DND-41 (cell line): ENCODE measurements around the gene HSPA1B.
"Not testable (repeated sequence)": the region's sequence is repeated elsewhere in the genome, so short reads cannot be mapped to it uniquely, and the experiment has no call there.

Experiments
- ATAC-seq: fragments of 200-7000 bp; cut with Tn5 transposase; 3 replicates; pipeline ENCODE4 v1.9.1; 2021; ENCODE audit warnings: low read depth; ENCODE audit not compliant: insufficient read depth
- DNase-seq: peaks from one replicate; pipeline ENCODE4 v3.0.0-alpha.2; 2020
- H2AFZ ChIP-seq: 2 replicates; pipeline ENCODE4 v1.6.0; 2012; ENCODE audit warnings: low read depth, low read length
- H3K27ac ChIP-seq: 2 replicates; pipeline ENCODE4 v1.5.1; 2012; ENCODE audit warnings: low read length, inconsistent platforms
- H3K27me3 ChIP-seq: fragments of 200-600 bp; sonication (generic); 2 replicates; pipeline ENCODE4 v1.6.0; 2012; ENCODE audit warnings: low read length, mild to moderate bottlenecking, inconsistent platforms; ENCODE audit not compliant: insufficient read depth, poor library complexity
- H3K36me3 ChIP-seq: 2 replicates; pipeline ENCODE4 v1.5.1; 2012; ENCODE audit warnings: low read length, inconsistent platforms; ENCODE audit not compliant: insufficient read depth
- H3K4me1 ChIP-seq: 2 replicates; pipeline ENCODE4 v1.5.1; 2012; ENCODE audit warnings: mild to moderate bottlenecking, low read length; ENCODE audit not compliant: insufficient read depth
- H3K4me2 ChIP-seq: 2 replicates; pipeline ENCODE4 v1.6.0; 2012; ENCODE audit warnings: mild to moderate bottlenecking, moderate library complexity, low read length, inconsistent platforms; ENCODE audit not compliant: insufficient read depth
- H3K4me3 ChIP-seq, 2 experiments: fragments of 200-600 bp in 1 of 2; shearing (Covaris generic) in 1 of 2; 2 replicates each; pipeline ENCODE4 v1.5.1; 2012 to 2016; ENCODE audit warnings: inconsistent platforms in 2 of 2, low read length in 2 of 2, mild to moderate bottlenecking in 2 of 2, low read depth in 1 of 2, moderate library complexity in 1 of 2
- H3K79me2 ChIP-seq: 2 replicates; pipeline ENCODE4 v1.6.0; 2012; ENCODE audit warnings: low read length, inconsistent platforms; ENCODE audit not compliant: insufficient read depth
- H3K9ac ChIP-seq: 2 replicates; pipeline ENCODE4 v1.6.0; 2012; ENCODE audit warnings: low read depth, mild to moderate bottlenecking, inconsistent platforms, low read length, moderate library complexity
- H3K9me3 ChIP-seq: 2 replicates; pipeline ENCODE4 v1.5.1; 2012; ENCODE audit warnings: low read length, moderate library complexity, mild to moderate bottlenecking, inconsistent platforms; ENCODE audit not compliant: insufficient read depth, severe bottlenecking
- H4K20me1 ChIP-seq: 2 replicates; pipeline ENCODE4 v1.6.0; 2012; ENCODE audit warnings: low read length; ENCODE audit not compliant: insufficient read depth
- CTCF ChIP-seq: IDR thresholded peaks from 2 replicates; pipeline ENCODE4 v1.5.1; 2012; ENCODE audit warnings: borderline replicate concordance, low read length, moderate library complexity, mild to moderate bottlenecking; ENCODE audit not compliant: poor library complexity, severe bottlenecking; ENCODE audit errors: extremely low read depth
- EZH2 ChIP-seq: IDR thresholded peaks from 3 replicates; pipeline ENCODE4 v1.6.1; 2012; ENCODE audit warnings: borderline replicate concordance, low read depth, mild to moderate bottlenecking, moderate library complexity, low read length, inconsistent platforms; ENCODE audit not compliant: severe bottlenecking

Gene HSPA1B

GRCh38 chr6:31838968-31839367 lies 11.4 kb downstream of the HSPA1B start:
- Histone ChIP-seq H3K27me3 (no peaks in the 10 kb centered on the region), H3K4me3 (no peak overlapping the region), H3K27ac (no peak overlapping the region), H3K4me2 (peak overlapping the region; percentile 88; the same call in 1 of the 2 replicates), H3K9me3 (no peaks in the 10 kb centered on the region), H3K36me3 (peaks cover 53% of the 10 kb centered on the region), H2AFZ (no peak overlapping the region), H3K79me2 (peaks cover 55% of the 10 kb centered on the region), H4K20me1 (peaks cover 40% of the 10 kb centered on the region), H3K9ac (no peak overlapping the region), H3K4me1 (peaks cover 37% of the 10 kb centered on the region)
- ATAC-seq (no peak), DNase-seq (no peak)
- no peak for TF ChIP-seq CTCF
- TF ChIP-seq EZH2, result no peak

- not testable (repeated sequence) for ATAC-seq, H3K4me2 ChIP-seq, H2AFZ ChIP-seq, H3K4me3 ChIP-seq, H3K9ac ChIP-seq, H3K9me3 ChIP-seq, H3K27me3 ChIP-seq, DNase-seq, H3K27ac ChIP-seq
- H3K36me3 ChIP-seq, result peaks cover 53% of the 10 kb centered on the region
- peaks cover 47% of the 10 kb centered on the region for H3K79me2 ChIP-seq
- peaks cover 40% of the 10 kb centered on the region for H4K20me1 ChIP-seq
- peaks cover 33% of the 10 kb centered on the region for H3K4me1 ChIP-seq
Measured at GRCh38 chr6:31839779-31840126, 12.2 kb downstream of the HSPA1B start.

DNA sequence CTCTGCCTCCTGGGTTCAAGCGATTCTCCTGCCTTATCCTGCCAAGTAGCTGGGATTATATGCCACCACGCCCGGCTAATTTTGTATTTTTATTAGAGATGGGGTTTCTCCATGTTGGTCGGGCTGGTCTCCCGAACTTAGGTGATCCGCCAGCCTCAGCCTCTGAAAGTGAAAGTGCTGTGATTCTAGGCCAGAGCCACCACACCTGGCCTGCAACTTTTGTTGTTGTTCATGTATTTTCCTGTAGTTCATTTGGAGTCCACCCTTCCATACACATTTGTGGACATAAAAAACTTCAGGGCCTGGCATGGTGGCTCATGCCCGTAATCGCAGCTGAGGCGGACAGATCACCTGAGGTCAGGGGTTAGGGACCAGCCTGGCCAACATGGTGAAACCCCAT lies 14.5 kb downstream of the HSPA1B start:
- no peak overlapping the region for H2AFZ ChIP-seq
- H3K36me3 ChIP-seq, result peaks cover 35% of the 10 kb centered on the region

GRCh38 chr6:31844507-31844906 lies 17.0 kb downstream of the HSPA1B start:
- no peak for ATAC-seq

More for the DNA sequence above, 14.5 kb downstream of the HSPA1B start:
- H3K27me3 ChIP-seq, result no peaks in the 10 kb centered on the region
- H3K27ac ChIP-seq, result no peak overlapping the region
- no peaks in the 10 kb centered on the region for H3K9me3 ChIP-seq
- ATAC-seq, result peak; percentile 20; the same call in 2 of the 3 replicates
- H4K20me1 ChIP-seq, result peaks cover 24% of the 10 kb centered on the region
- H3K4me3 ChIP-seq, result no peak overlapping the region
- no peak overlapping the region for H3K4me2 ChIP-seq
- peaks cover 24% of the 10 kb centered on the region for H3K79me2 ChIP-seq
- DNase-seq, result no peak
- H3K9ac ChIP-seq, result no peak overlapping the region
- no peak for TF ChIP-seq CTCF
- TF ChIP-seq EZH2, result no peak
- H3K4me1 ChIP-seq, result peaks cover 20% of the 10 kb centered on the region

More at GRCh38 chr6:31844507-31844906, 17.0 kb downstream of the HSPA1B start:
- no peak for TF ChIP-seq CTCF
- no peak for TF ChIP-seq EZH2
- Histone ChIP-seq H4K20me1 (peaks cover under 1% of the 10 kb centered on the region; the same call in 1 of the 2 replicates), H3K27me3 (no peaks in the 10 kb centered on the region), H3K9ac (no peak overlapping the region), H2AFZ (no peak overlapping the region), H3K27ac (no peak overlapping the region), H3K4me3 (no peak overlapping the region), H3K4me2 (no peak overlapping the region), H3K4me1 (no peaks in the 10 kb centered on the region), H3K36me3 (peaks cover 10% of the 10 kb centered on the region), H3K79me2 (peaks cover under 1% of the 10 kb centered on the region; the same call in 1 of the 2 replicates), H3K9me3 (no peaks in the 10 kb centered on the region)
- no peak for DNase-seq
